GM12865 (cell line): ENCODE data around the gene FAXDC2.
"Not testable (repeated sequence)": the region's sequence is repeated elsewhere in the genome, so short reads cannot be mapped to it uniquely, and the experiment has no call there.

Experiments
- DNase-seq: peaks from one replicate; pipeline ENCODE4 v3.0.0; 2010; ENCODE audit warnings: low read depth
- H3K4me3 ChIP-seq: 2 replicates; pipeline ENCODE4 v1.5.1; 2011; ENCODE audit warnings: mild to moderate bottlenecking, low read depth, low read length, control low read depth
- TF ChIP-seq, protein P1 (sequence below): IDR thresholded peaks from 2 replicates; pipeline ENCODE4 v1.5.1; 2011; ENCODE audit warnings: low read length, control low read depth, low read depth, inconsistent platforms; ENCODE audit not compliant: insufficient read depth; ENCODE audit errors: missing control alignments

The FAXDC2 gene

DNA sequence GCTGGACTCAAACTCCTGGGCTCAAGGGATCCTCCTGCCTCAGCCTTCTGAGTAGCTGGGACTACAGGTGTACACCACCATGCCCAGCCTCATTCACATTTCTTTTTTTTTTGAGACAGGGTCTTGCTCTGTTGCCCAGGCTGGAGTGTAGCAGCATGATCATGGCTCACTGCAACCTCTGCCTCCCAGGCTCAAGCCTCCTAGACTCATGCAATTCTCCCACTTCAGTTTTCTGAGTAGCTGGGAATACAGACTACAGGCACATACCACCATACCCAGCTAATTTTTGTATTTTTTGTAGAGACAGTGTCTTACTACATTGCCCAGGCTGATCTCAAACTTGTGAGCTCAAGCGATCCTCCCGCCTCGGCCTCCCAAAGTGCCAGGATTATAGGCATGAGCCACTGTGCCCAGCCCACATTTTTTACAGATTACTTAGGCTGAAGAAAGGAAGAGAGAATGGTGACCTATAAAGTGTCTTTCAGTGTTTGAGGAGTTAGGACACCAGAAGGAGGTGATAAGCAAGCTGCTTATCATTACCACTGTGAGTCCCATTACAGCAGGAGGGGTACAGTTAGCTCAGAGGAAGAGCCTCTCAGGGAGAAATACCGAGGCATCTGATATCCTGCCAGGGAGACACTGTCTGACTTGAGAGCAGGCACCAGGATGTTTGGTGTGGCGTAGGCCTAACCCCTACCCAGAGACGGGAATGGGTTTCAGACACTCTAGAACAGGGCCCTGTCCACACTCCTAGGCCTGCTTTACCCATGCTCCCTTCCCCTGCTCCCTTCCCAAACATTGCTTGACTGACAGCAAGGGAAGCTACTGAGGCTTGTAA, 9.7 kb downstream of the FAXDC2 start:
- TF ChIP-seq, protein P1, sequence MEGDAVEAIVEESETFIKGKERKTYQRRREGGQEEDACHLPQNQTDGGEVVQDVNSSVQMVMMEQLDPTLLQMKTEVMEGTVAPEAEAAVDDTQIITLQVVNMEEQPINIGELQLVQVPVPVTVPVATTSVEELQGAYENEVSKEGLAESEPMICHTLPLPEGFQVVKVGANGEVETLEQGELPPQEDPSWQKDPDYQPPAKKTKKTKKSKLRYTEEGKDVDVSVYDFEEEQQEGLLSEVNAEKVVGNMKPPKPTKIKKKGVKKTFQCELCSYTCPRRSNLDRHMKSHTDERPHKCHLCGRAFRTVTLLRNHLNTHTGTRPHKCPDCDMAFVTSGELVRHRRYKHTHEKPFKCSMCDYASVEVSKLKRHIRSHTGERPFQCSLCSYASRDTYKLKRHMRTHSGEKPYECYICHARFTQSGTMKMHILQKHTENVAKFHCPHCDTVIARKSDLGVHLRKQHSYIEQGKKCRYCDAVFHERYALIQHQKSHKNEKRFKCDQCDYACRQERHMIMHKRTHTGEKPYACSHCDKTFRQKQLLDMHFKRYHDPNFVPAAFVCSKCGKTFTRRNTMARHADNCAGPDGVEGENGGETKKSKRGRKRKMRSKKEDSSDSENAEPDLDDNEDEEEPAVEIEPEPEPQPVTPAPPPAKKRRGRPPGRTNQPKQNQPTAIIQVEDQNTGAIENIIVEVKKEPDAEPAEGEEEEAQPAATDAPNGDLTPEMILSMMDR, result no peak
- no peak overlapping the region for H3K4me3 ChIP-seq
- no peak for DNase-seq

DNA sequence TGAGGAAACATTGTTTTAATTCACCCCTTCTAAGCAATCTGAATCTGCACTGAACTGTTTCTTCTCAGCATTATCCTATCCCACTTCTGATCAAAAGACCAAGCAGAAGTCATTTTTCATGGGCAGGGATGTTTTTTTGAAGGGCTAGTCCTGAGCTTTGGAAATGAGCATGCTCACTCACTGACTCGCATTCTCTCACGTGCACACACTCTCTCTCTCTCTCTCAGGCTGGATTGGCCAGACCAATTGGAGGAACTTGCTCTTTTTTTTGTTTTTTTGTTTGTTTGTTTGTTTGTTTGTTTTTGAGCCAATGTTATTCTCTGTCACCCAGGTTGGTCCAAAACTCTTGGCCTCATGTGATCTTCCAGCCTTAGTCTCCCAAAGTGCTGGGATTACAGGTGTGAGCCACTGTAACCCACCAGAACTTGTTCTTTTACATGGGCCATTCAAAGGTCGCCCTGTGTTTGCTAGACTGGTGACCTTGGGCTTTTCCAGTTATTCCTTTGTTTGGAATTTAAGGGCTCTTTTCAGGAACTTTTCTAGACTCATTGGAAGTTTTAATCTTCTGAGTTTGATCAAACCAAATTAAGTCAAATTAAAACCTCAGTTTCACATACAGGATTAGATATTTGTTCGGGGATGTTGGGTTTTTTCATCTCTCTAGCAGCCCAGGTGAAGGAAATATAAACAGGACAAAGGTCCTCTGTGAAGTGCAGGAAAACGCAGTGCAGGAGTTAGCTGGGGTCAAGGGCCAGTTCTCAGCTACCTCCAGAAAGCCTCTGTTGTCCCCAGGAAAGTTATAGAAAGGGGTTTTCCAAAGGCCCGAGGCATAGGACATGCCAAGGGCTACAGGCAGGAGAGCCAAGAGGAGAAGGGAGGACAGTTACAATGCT, 13.1 kb downstream of the FAXDC2 start:
- TF ChIP-seq, protein P1, result no peak

DNA sequence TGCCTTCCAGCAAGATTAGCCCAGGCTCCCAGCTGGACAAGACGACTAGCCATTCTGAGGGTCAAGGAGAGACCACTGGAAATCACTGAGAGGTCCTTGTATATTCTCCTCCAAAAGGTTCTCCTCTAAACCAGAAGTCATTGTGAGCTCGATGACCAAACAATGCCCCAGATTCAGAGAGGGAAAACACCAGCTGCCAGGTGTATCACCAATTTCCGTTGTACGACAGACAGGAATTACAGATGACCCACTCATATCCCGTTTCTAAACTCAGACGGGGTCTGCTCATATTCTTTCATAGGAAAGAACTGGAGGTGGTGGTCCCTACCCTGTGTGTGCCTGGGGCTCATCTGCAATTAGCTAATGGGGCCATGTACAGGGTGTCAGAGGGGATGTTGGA, 14.2 kb downstream of the FAXDC2 start:
- TF ChIP-seq, protein P1, result no peak
- H3K4me3 ChIP-seq, result no peak overlapping the region
- DNase-seq, result no peak

More for the DNA sequence above, 13.1 kb downstream of the FAXDC2 start:
- DNase-seq, result no peak
- no peak overlapping the region for H3K4me3 ChIP-seq

DNA sequence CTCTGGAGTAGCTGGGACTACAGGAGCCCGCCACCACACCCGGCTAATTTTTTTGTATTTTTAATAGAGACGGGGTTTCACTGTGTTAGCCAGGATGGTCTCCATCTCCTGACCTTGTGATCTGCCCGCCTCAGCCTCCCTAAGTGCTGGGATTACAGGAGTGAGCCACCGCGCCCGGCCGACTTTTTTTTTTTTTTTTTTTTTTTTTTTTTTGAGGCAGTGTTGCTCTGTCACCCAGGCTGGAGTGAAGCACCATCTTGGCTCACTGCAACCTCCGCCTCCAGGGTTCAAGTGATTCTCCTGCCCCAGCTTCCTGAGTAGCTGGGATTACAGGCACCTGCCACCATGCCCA, 14.7 kb downstream of the FAXDC2 start:
- not testable (repeated sequence) for DNase-seq, H3K4me3 ChIP-seq

DNA sequence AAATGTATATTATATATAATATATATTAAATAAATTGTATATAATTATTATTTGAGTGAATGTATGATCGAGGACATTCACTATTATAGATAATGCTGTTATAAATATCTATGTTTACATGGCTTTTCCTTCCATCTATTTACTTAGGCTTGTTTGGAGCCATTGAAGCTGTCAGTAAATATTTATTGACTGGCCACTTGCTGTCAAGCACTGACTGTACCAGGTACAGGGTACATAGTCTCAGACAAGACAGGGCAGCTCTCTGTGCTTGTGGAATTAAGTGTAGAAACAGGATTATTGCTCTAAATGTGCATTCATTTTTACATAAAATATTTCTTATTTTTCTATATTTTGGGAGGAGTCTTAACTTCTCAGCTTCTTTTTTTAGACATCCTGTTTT, 16.4 kb downstream of the FAXDC2 start:
- DNase-seq, result no peak
- H3K4me3 ChIP-seq, result no peak overlapping the region
- TF ChIP-seq, protein P1, result no peak

DNA sequence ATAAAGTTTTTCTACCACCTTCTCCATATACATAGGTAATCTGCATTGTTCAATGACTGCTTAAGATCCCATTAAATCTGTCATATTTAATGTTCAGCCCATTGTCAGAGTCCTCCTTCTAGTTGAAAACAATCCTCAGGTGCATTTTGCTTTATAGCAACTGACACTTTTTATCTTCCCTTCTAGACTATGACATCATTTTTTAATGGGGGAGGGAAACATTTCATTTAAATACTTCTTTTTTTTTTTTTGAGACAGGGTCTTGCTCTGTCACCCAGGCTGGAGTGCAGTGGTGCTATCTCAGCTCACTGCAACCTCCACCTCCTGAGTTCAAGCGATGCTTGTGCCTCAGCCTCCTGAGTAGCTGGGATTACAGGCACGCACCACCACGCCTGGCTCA, 17.6 kb downstream of the FAXDC2 start:
- not testable (repeated sequence) for H3K4me3 ChIP-seq, DNase-seq

DNA sequence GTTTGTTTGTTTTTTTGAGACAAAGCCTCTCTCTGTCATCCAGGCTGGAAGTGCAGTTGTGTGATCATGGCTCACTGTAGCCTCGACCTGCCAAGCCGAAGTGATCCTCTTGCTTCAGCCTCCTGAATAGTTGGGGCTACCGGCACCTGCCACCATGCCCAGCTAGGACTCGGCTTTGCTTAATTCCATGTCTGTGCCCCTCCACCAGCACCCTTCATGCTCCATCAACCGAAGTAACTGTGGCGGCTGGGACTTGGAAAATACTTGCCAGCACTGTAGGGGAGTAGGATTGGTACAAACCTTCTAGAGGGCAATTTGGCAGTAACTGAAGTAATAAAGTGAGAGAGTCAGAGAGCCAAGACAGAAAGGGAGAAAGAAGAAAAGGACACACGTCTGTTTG, 19.0 kb downstream of the FAXDC2 start:
- DNase-seq, result no peak
- TF ChIP-seq, protein P1, result no peak
- H3K4me3 ChIP-seq, result no peak overlapping the region
